22Rv1 (cell line): ENCODE measurements around the gene FBXO27.

Experiments
- CTCF ChIP-seq: fragments of 450-650 bp; IDR thresholded peaks from 2 replicates; pipeline ENCODE4 v1.5.1; 2017; ENCODE audit warnings: mild to moderate bottlenecking
- ZFX ChIP-seq: fragments of 450-650 bp; IDR thresholded peaks from 2 replicates; pipeline ENCODE4 v1.6.1; 2017; ENCODE audit warnings: antibody characterized with exemption, borderline replicate concordance

- no peak for TF ChIP-seq CTCF
- TF ChIP-seq ZFX: no peak
Observed at GRCh38 chr19:38989066-38989605, 43.2 kb downstream of the FBXO27 start.
